GM12865 (cell line): ENCODE data around the gene GPR65.

ENCODE experiments used
- DNase-seq: peaks from one replicate; pipeline ENCODE4 v3.0.0; 2010; ENCODE audit warnings: low read depth
- H3K4me3 ChIP-seq: 2 replicates; pipeline ENCODE4 v1.5.1; 2011; ENCODE audit warnings: mild to moderate bottlenecking, low read depth, low read length, control low read depth
- TF ChIP-seq, protein P1 (sequence below): IDR thresholded peaks from 2 replicates; pipeline ENCODE4 v1.5.1; 2011; ENCODE audit warnings: low read length, control low read depth, low read depth, inconsistent platforms; ENCODE audit not compliant: insufficient read depth; ENCODE audit errors: missing control alignments

The GPR65 gene

DNA sequence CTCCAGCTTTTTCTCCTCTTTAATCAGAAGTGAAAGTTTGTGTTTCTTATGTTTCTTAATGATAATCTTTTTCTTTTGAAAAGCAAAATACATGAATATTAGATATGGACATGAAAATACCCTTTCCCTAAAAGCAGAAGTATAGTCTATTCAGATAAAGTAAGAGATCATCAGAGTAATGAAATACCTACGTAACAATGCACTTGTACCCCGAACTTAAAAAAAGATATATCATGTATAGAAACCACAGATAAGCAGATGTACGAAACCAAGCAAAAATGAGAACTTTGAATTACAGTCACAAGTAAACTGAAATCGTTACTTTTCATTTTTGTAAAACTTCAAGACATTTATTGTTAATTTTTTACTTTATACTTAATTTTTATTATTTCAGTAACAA lies 1.5 kb upstream of the GPR65 start:
- no peak overlapping the region for H3K4me3 ChIP-seq
- DNase-seq = no peak
- TF ChIP-seq, protein P1, sequence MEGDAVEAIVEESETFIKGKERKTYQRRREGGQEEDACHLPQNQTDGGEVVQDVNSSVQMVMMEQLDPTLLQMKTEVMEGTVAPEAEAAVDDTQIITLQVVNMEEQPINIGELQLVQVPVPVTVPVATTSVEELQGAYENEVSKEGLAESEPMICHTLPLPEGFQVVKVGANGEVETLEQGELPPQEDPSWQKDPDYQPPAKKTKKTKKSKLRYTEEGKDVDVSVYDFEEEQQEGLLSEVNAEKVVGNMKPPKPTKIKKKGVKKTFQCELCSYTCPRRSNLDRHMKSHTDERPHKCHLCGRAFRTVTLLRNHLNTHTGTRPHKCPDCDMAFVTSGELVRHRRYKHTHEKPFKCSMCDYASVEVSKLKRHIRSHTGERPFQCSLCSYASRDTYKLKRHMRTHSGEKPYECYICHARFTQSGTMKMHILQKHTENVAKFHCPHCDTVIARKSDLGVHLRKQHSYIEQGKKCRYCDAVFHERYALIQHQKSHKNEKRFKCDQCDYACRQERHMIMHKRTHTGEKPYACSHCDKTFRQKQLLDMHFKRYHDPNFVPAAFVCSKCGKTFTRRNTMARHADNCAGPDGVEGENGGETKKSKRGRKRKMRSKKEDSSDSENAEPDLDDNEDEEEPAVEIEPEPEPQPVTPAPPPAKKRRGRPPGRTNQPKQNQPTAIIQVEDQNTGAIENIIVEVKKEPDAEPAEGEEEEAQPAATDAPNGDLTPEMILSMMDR = no peak

DNA sequence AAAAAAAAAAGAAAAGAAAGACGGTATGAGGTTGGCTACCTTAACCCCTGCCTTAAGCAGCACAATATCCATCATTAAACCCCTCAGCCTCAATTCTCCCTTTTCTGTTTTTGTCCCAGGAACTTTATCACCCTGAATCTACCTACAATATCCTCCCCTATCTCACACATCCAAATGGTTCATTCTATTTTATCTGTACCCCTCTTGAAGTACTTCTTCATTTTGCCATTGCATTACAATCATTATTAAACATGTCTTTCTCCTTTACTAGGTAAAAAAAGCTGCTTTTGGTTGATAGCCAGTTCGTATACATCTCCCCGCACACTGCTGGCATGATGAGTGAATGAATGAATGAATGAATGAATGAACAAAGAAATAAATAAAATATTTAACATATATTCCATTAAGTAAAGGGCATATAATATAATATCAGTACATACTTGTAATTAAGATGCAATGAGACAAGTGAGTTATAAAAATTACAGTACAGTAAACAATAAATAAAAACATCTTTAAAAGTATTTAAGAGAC lies 364 bp upstream of the GPR65 start:
- H3K4me3 ChIP-seq = peak overlapping the region; percentile 78
- no peak for DNase-seq
- TF ChIP-seq, protein P1 = no peak

DNA sequence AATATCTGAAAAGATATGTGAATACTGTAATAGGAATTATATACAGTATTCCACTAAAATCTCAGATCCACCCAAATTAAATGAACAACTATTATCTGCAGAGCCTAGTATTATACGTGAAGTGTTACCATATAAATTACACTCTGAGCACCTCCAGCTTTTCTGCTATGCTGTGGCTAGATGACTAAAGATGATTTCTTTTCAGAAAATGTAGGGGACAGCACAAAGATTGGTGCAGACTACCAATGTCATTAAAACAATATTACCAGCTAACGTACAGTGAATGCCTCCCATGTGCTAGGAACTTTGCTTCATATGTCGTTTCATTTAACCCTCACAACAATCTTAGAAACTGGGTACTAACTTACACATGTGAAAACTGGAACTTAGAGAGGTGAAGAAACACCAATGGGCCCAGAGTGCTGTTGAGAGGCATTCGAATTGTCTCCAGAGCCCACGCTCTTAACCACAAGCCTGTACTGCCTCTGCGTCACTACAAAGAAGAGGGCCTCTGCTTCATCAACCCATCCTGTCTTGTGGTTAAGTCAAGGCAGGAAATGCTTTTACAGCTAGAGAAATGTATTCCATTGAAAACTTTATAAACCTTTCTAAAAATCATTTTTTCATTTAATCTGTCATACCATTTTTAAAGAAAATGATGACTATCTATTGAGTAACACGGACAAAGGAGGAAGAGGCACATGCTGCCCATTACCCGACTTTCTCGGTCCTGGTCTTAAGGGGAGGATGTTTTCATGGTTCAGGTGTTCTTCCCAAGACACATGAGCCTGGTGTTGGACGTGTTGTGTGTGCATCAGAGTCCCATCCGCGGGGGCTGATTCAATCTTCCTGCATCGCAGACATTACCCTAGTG lies 1.3 kb downstream of the GPR65 start:
- peak overlapping the region; percentile 78 for H3K4me3 ChIP-seq
- TF ChIP-seq, protein P1 = no peak
- peak; percentile 90 for DNase-seq

DNA sequence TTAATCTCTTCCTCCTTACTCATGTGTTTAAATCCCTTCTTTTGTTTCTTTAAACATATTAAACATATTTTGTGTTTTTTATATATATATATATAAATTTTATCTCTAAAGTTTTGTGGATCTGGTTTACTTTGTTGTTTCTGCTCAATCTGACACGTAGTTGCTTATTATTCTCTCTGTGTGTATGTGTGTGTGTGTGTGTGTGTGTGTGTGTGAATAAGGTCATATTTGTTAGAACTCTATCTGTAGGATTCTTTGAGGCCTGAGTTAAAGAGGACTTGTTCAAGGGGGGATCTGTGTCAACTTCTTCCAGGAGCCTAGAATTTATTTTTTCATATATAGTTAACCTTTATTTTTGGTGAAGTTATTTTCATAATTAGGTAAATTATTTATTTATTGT lies 2.7 kb downstream of the GPR65 start:
- TF ChIP-seq, protein P1 = no peak
- no peak for DNase-seq
- H3K4me3 ChIP-seq = no peak overlapping the region

DNA sequence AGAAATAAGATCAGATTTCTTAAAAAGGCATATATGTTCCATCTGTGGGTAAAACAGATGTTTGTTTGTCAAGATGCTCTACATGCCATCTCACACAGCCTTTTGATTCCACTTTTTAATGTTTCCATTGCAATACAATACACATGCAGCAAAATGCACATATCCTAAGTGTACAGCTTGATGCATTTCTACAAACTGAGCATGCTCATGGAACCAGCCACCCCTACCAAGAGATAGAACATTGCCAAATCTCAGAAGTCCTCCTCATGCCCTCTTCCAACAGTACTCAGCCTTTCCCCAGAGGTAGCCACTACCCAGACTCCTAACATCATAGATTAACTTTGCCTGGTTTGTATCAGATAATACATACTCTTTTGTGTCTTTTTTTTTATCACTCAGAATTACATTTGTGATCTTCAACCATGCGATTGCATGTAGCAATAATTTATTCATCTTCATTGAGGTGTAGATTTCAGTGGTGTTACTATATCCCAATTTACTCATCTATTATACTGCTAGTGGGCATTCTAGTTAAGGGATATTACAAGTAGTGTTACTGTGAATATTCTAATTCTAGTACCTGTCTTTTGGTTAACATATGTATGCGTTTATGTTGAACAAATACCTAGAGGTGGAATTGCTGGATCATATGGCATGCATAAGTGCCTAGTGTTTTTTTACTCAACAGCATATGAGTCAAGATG lies 3.3 kb downstream of the GPR65 start:
- no peak for DNase-seq
- H3K4me3 ChIP-seq = no peak overlapping the region
- TF ChIP-seq, protein P1 = no peak

DNA sequence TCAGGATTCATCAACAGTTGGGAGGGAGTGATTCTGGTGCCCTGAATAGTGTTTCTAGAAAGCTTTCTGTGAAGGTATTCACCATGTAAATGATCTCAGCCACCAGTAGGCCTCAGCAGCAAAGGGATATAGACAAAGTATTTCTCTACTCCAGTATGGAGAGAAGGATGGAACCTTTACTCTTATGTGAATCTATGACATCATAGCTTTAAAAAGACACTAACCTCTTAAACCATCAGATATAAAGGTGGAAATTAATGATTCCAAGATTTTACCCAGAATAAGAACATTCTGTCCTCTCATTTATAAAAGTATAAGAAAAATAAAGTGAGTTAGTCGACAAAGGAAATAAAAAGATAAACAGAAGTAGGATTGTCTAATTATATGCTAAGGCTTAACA lies 4.6 kb downstream of the GPR65 start:
- TF ChIP-seq, protein P1 = no peak
- no peak for DNase-seq
- H3K4me3 ChIP-seq = no peak overlapping the region
